Ramos (cell line): ENCODE measurements around the gene LRRC3.

Source experiments
- in situ Hi-C: fragments of 300-500 bp; cut with MboI; formaldehyde crosslinking; loops from one replicate; pipeline ENCODE4 v1.14.3; 2022; ENCODE audit warnings: low sequenced_read_pairs; ENCODE audit not compliant: unreplicated experiment

LRRC3 gene

GRCh38 chr21:44423941-44424607 lies 31.2 kb upstream of the LRRC3 start:
- in situ Hi-C loops, result no loop called here

- in situ Hi-C loops, result no loop called here
Observed at GRCh38 chr21:44424608-44425306, 30.6 kb upstream of the LRRC3 start.

GRCh38 chr21:44425307-44425894 lies 29.9 kb upstream of the LRRC3 start:
- in situ Hi-C loops, result no loop called here

GRCh38 chr21:44425895-44426662 lies 29.2 kb upstream of the LRRC3 start:
- in situ Hi-C loops, result no loop called here

GRCh38 chr21:44426663-44427191 lies 28.6 kb upstream of the LRRC3 start:
- in situ Hi-C loops, result no loop called here

- in situ Hi-C loops, result no loop called here
Observed at GRCh38 chr21:44427241-44428120, 27.8 kb upstream of the LRRC3 start.

- in situ Hi-C loops, result no loop called here
Observed at GRCh38 chr21:44428281-44428960, 26.9 kb upstream of the LRRC3 start.

GRCh38 chr21:44429894-44430293 lies 25.4 kb upstream of the LRRC3 start:
- in situ Hi-C loops, result no loop called here

GRCh38 chr21:44431300-44431699 lies 24.0 kb upstream of the LRRC3 start:
- in situ Hi-C loops, result no loop called here

- in situ Hi-C loops, result no loop called here
Observed at GRCh38 chr21:44432841-44433790, 22.2 kb upstream of the LRRC3 start.

- in situ Hi-C loops, result no loop called here
Observed at GRCh38 chr21:44433791-44434567, 21.3 kb upstream of the LRRC3 start.

- in situ Hi-C loops, result no loop called here
Observed at GRCh38 chr21:44434568-44434925, 20.8 kb upstream of the LRRC3 start.

- in situ Hi-C loops, result loop anchor here (5.0 kb wide), 1 partner anchor 52 kb away; no protein-coding TSS in a partner anchor
Observed at GRCh38 chr21:44434936-44435635, 20.2 kb upstream of the LRRC3 start.

GRCh38 chr21:44436111-44436611 lies 19.1 kb upstream of the LRRC3 start:
- in situ Hi-C loops, result loop anchor here (5.0 kb wide), 1 partner anchor 51 kb away; no protein-coding TSS in a partner anchor

- in situ Hi-C loops, result loop anchor here (5.0 kb wide), 1 partner anchor 50 kb away; no protein-coding TSS in a partner anchor
Observed at GRCh38 chr21:44436958-44437357, 18.4 kb upstream of the LRRC3 start.

GRCh38 chr21:44437371-44437695 lies 18.0 kb upstream of the LRRC3 start:
- in situ Hi-C loops, result loop anchor here (5.0 kb wide), 1 partner anchor 50 kb away; no protein-coding TSS in a partner anchor
